ENCODE results near the gene EXD3. TPM values are rescaled to one million over a fixed set of nuclear protein-coding genes. Genes with fewer than 3 reads are reported as not detected.

Gene EXD3
- total RNA-seq, 4 donors from 2014 or later: 2.8 to 16.8 (median 9.1) TPM

DNA sequence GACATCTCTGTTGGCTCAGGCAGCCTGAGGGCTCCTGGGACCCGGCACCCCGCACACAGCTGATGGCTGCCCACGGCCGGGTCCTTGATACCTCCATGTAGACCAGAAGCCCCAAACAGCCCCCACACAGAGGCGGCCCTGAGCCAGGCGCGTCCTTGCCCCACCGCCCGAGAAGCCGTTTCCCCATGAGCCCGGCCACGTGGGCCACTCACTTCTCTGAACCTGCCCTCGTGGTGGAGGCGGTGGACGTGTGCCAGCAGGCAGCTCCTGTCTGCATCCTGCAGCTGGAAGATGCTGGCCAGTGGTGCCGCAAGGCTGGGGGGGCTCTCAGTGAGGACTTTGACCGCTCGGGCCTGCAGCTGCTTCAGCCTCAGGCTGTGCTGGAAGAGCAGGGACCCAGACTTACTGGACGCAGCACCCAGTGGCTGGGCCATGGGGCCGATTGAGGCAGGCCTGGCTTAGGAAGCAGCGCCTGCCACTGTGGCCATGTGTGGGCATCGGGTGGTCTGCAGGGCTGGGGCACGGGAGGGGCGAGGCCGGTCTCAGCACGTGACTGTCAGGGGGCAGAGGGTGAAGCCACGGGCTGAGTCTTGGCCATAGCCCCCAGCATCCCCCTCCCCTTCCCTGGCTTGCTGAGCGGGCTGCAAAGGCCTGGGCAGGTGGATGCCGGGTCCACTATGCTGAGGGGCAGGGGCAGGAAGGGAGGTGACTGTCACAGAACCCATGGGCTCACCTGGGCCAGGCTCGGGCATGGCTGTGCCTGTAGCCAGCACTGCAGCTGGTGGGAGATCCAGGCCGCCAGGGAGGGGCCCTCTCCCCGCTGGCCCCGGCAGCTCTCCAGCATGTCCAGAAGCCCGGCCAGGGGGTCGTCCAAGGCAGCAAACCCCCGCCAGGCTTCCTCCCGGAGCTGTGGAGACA lies 50.0 kb downstream of the EXD3 start:
- no peak overlapping the region for H3K4me3 ChIP-seq
- 82% methylated on average over 3 of the region's 37 CpGs; no CpG with 5 or more reads in 1 of the 2 donors for WGBS, 2 donors
- H3K4me1 ChIP-seq: no peaks in the 10 kb centered on the region
- peaks cover 0 to 24% (median 0%) of the 10 kb centered on the region in 3 donors for H3K36me3 ChIP-seq
- no peak for TF ChIP-seq POLR2A (IDR thresholded peaks at IDR 0.05)
- TF ChIP-seq, protein P1, sequence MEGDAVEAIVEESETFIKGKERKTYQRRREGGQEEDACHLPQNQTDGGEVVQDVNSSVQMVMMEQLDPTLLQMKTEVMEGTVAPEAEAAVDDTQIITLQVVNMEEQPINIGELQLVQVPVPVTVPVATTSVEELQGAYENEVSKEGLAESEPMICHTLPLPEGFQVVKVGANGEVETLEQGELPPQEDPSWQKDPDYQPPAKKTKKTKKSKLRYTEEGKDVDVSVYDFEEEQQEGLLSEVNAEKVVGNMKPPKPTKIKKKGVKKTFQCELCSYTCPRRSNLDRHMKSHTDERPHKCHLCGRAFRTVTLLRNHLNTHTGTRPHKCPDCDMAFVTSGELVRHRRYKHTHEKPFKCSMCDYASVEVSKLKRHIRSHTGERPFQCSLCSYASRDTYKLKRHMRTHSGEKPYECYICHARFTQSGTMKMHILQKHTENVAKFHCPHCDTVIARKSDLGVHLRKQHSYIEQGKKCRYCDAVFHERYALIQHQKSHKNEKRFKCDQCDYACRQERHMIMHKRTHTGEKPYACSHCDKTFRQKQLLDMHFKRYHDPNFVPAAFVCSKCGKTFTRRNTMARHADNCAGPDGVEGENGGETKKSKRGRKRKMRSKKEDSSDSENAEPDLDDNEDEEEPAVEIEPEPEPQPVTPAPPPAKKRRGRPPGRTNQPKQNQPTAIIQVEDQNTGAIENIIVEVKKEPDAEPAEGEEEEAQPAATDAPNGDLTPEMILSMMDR (IDR thresholded peaks at IDR 0.05): no peak
- DNase-seq: no peak
- H3K27ac ChIP-seq: no peak overlapping the region
- intact Hi-C loops (cut with DNase I): no loop called here
- H3K27me3 ChIP-seq: no peaks in the 10 kb centered on the region
- H3K9me3 ChIP-seq: peaks cover 0 to 10% (median 0%) of the 10 kb centered on the region in 3 donors

DNA sequence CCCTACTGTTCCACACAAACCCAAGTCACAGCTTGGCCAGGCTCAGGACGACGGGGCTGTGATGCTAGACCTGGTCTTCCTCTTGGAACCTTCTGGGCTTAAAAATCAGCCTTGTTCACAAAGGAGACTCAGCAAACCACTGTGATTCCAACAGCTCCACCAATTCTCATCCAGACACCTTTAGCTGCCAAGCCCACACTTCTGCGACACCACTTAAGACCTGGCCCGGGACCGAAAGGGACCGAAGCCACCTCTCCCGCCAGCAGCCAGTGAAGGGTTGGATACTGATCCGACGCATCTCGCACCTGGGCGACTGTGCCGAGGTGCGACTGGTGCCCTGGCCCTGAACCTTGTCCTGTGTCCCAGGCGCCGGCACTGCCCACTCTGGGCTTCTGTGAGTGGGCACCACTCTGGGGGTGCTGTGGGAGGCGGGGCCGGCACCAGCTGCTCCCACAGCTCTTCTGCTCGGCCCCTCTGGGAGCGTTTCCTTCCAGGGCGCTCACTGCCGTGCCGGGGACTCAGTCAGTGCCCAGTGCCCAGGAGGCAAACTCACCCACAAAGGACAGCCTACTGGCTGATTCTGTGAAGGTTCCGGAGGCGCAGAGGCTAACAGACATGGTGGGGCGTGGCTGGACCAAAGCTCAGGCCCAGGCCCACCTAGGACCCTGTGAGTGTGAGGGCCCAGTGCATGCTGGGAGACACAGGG lies 50.9 kb downstream of the EXD3 start:
- Histone ChIP-seq H3K9me3 (peaks cover 0 to 10% (median 0%) of the 10 kb centered on the region in 3 donors), H3K27me3 (no peaks in the 10 kb centered on the region), H3K36me3 (peaks cover 0 to 31% (median 0%) of the 10 kb centered on the region in 3 donors), H3K4me3 (no peak overlapping the region), H3K27ac (no peak overlapping the region), H3K4me1 (no peaks in the 10 kb centered on the region)
- 83 to 93% methylated on average over 7 to 18 of the region's 25 CpGs for WGBS, 2 donors
- no peak for DNase-seq
- no peak for TF ChIP-seq POLR2A (IDR thresholded peaks at IDR 0.05)
- TF ChIP-seq, protein P1 (IDR thresholded peaks at IDR 0.05): no peak
- intact Hi-C loops (cut with DNase I): no loop called here

DNA sequence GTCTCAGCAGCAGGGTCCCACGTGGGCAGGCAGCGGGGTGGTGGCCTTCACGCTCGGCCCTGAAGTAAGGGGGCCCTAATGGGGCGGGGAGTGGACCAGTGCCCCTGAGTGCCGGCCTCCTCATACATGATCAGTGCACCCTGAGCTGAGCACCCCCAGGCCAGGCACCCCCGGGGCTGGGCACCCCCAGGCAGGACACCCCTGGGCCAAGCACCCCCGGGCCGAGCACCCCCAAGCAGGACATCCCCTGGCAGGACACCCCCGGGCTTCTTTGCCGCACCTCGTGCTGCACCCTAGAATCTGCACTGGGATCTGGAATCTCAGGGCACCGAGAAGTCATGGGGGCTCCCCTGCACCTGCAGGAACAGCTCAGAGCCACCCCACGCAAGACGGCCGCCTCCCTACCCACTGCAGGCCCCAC lies 51.4 kb downstream of the EXD3 start:
- Histone ChIP-seq H3K9me3 (peaks cover 0 to 10% (median 0%) of the 10 kb centered on the region in 3 donors), H3K27me3 (no peaks in the 10 kb centered on the region), H3K27ac (no peak overlapping the region), H3K4me1 (no peaks in the 10 kb centered on the region), H3K4me3 (no peak overlapping the region), H3K36me3 (peaks cover 0 to 37% (median 0%) of the 10 kb centered on the region in 3 donors)
- intact Hi-C loops (cut with DNase I): no loop called here
- no CpG with 5 or more reads among the region's 16 CpGs for WGBS, 2 donors
- DNase-seq: no peak
- no peak for TF ChIP-seq POLR2A (IDR thresholded peaks at IDR 0.05)

DNA sequence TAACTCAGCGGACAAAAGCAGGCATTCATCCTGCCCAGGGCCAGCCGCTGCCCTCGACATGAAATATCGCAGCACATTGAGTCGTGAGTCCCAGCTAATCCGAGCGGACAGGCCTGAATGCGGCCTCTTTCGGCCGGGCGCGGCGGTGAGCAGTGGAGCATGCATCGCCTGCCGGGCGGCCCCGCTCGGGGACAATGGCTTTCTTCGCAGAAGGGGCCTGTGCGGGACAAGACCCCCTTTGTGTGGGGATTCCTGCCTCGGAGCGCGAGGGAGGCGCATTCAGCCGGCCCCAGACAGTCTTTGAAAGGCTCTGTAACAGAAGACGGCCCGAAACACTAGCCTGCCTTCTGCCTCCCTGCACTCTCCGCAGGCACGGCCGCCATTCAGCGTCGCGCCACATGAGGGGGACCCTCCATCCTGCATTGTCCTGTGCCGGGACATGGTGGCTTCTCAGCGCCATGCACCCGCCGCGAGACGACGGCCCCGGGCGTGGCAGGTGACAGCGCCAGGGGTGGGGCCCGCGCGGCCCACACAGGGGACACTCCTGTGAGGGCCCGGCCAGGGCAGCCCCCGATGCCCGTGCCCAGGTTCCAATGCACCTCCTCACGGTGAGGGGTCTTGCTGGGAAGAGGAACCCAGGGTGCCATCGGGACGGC lies 52.0 kb downstream of the EXD3 start:
- Histone ChIP-seq H3K9me3 (peaks cover 0 to 9% (median 0%) of the 10 kb centered on the region in 3 donors), H3K36me3 (peaks cover 0 to 42% (median 0%) of the 10 kb centered on the region in 3 donors), H3K27ac (no peak overlapping the region), H3K4me1 (no peaks in the 10 kb centered on the region), H3K27me3 (no peaks in the 10 kb centered on the region), H3K4me3 (no peak overlapping the region)
- TF ChIP-seq, protein P1 (IDR thresholded peaks at IDR 0.05): no peak
- no peak for TF ChIP-seq POLR2A (IDR thresholded peaks at IDR 0.05)
- DNase-seq: no peak
- WGBS, 2 donors: 61 to 91% methylated on average over 8 to 18 of the region's 52 CpGs
- intact Hi-C loops (cut with DNase I): no loop called here

DNA sequence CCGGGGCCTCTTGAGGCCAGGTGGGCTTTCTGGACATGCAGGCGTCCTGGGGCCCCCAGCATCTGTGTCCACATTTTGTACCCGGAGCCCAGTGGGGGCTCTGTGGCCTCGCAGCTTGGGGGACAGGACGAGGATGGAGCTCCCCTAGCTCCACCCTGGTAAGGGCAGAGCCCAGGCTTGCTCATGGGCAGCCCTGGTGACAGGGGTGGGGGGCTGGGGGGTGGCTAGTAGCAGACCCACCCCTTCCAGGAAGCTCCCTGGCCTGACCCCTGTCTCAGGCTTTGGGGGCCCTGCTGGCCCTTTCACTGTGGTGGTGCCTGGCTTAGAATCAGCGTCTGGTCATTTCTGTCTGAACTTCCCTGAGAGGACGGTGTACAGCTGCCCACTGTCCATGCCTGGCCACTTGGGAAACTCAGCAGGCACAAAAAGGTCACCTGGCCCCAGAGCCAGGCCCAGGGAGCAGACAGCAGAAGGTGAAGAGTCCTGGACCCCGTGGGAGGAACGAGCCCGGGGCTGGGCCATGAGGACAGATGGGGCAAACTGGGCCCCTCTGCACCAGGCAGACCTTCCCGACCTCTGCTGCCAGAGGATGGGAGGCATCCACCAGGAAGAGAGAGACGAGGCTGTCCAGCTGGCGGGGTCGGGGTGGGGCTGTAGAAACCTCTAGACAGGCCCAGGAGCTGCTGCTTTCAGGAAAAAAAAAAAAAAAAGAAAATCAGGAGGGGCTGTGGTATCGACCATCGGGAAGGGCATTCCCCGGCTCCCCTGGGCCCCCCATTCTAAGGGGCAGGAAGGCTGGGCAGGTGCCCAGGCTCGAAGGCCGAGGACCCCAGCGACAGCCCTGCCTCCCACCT lies 52.8 kb downstream of the EXD3 start:
- TF ChIP-seq, protein P1 (IDR thresholded peaks at IDR 0.05): no peak
- no peak for TF ChIP-seq POLR2A (IDR thresholded peaks at IDR 0.05)
- Histone ChIP-seq H3K4me3 (no peak overlapping the region), H3K9me3 (peaks cover 0 to under 1% (median 0%) of the 10 kb centered on the region in 3 donors), H3K27me3 (no peaks in the 10 kb centered on the region), H3K4me1 (no peaks in the 10 kb centered on the region), H3K36me3 (peaks cover 0 to 45% (median 0%) of the 10 kb centered on the region in 3 donors), H3K27ac (no peak overlapping the region)
- WGBS, 2 donors: 61 to 75% methylated on average over 11 to 12 of the region's 20 CpGs
- intact Hi-C loops (cut with DNase I): no loop called here
- DNase-seq: no peak
